HepG2 (cell line): ENCODE measurements around the gene SNAPC4.

ENCODE experiments used
- HNF4A ChIP-seq: sonication (generic); formaldehyde crosslinking; IDR thresholded peaks from 2 replicates; pipeline ENCODE4 v1.4.0; 2020; ENCODE audit warnings: missing genetic modification reagents
- TF ChIP-seq, protein P1 (sequence below): sonication (generic); formaldehyde crosslinking; IDR thresholded peaks from 2 replicates; pipeline ENCODE4 v1.4.0; 2020; ENCODE audit warnings: missing genetic modification reagents, mild to moderate bottlenecking, borderline replicate concordance

DNA sequence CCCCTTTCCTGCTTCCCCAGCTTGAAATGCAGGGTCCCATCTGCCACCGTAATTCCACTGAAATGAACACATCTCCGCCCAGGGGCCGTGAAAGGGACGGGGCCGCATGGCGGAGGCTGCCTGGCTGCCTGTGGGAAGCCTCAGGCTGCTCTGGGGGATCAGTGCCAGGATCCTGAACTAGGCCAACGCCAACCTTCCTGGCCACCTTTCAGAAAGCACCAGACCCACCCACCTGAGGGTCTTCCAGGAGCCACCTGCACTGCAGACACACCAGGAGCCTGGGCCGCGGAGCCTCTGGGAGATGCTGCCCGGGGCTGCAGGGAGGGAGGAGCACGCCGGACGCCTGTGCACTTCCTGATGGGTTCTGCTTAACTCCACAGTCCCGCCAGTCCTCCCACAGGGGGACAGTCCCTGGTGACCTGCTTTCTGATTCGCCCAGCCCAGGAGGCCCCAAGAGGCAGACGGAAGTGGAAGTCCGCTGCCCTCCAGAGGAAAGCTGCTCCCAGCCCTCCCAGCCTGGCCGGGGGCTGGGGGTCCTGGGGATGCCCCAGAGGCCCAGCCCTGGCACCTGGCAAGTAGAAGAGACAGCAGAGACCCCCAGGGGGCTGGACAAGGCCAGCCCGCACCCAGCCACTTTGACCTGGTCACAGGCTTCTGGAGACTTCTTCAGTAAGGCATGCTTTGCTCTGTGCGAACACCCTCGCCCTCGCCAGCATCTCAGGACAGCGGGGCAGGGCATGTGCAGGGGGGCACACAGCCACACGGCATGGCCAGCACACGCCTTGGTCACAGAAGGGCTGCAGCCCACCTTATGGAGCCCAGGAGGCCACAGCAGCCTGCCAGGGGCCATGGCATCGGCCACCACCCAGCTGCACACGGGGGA lies 26.4 kb downstream of the SNAPC4 start, which contains the start of gene CARD9:
- no peak for TF ChIP-seq HNF4A (CRISPR knock-in tag)
- TF ChIP-seq, protein P1, sequence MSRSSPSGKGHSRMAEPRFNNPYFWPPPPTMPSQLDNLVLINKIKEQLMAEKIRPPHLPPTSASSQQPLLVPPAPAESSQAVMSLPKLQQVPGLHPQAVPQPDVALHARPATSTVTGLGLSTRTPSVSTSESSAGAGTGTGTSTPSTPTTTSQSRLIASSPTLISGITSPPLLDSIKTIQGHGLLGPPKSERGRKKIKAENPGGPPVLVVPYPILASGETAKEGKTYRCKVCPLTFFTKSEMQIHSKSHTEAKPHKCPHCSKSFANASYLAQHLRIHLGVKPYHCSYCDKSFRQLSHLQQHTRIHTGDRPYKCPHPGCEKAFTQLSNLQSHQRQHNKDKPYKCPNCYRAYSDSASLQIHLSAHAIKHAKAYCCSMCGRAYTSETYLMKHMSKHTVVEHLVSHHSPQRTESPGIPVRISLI (CRISPR knock-in tag): no peak
